Caco-2 (cell line): ENCODE data around the gene NHEJ1. TPM values are rescaled to one million over a fixed set of nuclear protein-coding genes. Genes with fewer than 3 reads are reported as not detected.

ENCODE experiments used
- BruUV-seq: library from RNA; stranded (reverse); fragments of 400-500 nt; replicated peaks from 2 replicates; lab custom pipeline; 2021; lab: Mats Ljungman, UMichigan
- CTCF ChIA-PET: fragments of 300-600 bp; sonication (Branson Sonifier 250); formaldehyde crosslinking; loops from one replicate; lab custom pipeline; 2022; ENCODE audit warnings: antibody characterized with exemption; lab: Charles Lee
- POLR2A ChIA-PET: fragments of 300-600 bp; sonication (Branson Sonifier 250); formaldehyde crosslinking; loops from one replicate; lab custom pipeline; 2022; ENCODE audit warnings: antibody characterized with exemption; lab: Charles Lee
- DNase-seq, 2 experiments: peaks; one replicate each; pipeline versions ENCODE4 v3.0.0 to v3.0.0-alpha.2; 2020 to 2022
- H3K27me3 ChIP-seq: replicated peaks from 2 replicates; pipeline ENCODE4 v1.6.0; 2011; ENCODE audit warnings: low read length; ENCODE audit not compliant: control insufficient read depth, insufficient read depth
- H3K36me3 ChIP-seq: 2 replicates; pipeline ENCODE4 v1.5.1; 2011; ENCODE audit warnings: low read length; ENCODE audit not compliant: control insufficient read depth, insufficient read depth
- H3K4me1 ChIP-seq: fragments of 250-450 bp; sonication (Bioruptor Pico); 2 replicates; pipeline ENCODE4 v1.5.1; 2020; ENCODE audit warnings: mild to moderate bottlenecking
- H3K4me3 ChIP-seq: 2 replicates; pipeline ENCODE4 v1.5.1; 2011; ENCODE audit warnings: low read depth, mild to moderate bottlenecking, control low read depth, low read length
- H3K9me3 ChIP-seq: fragments of 250-450 bp; sonication (Bioruptor Pico); 2 replicates; pipeline ENCODE4 v1.5.1; 2020; ENCODE audit warnings: mild to moderate bottlenecking, moderate library complexity
- H3K27ac Mint-ChIP-seq: one replicate; pipeline ENCODE4 v1.8.0; 2022; ENCODE audit warnings: mixed read lengths; ENCODE audit not compliant: unreplicated experiment
- H3K27me3 Mint-ChIP-seq: one replicate; pipeline ENCODE4 v1.8.0; 2022; ENCODE audit warnings: mixed read lengths; ENCODE audit not compliant: insufficient read depth, unreplicated experiment
- H3K36me3 Mint-ChIP-seq: one replicate; pipeline ENCODE4 v1.8.0; 2022; ENCODE audit warnings: mild to moderate bottlenecking, mixed read lengths; ENCODE audit not compliant: insufficient read depth, unreplicated experiment
- H3K4me1 Mint-ChIP-seq: one replicate; pipeline ENCODE4 v1.8.0; 2022; ENCODE audit warnings: low read depth, mixed read lengths; ENCODE audit not compliant: unreplicated experiment
- H3K4me3 Mint-ChIP-seq: one replicate; pipeline ENCODE4 v1.8.0; 2022; ENCODE audit warnings: mild to moderate bottlenecking, moderate library complexity, mixed read lengths; ENCODE audit not compliant: unreplicated experiment
- H3K9me3 Mint-ChIP-seq: one replicate; pipeline ENCODE4 v1.8.0; 2022; ENCODE audit warnings: mixed read lengths; ENCODE audit not compliant: unreplicated experiment
- CTCF ChIP-seq, 2 experiments: fragments of 200-600 bp in 1 of 2; IDR thresholded peaks; 1 replicate in 1 of 2; 2 replicates in 1 of 2; pipeline versions ENCODE4 v1.5.1 to v1.8.0; 2011 to 2022; ENCODE audit warnings: antibody characterized with exemption in 1 of 2, control low read depth in 1 of 2, inconsistent platforms in 1 of 2, low read depth in 1 of 2, low read length in 1 of 2, mild to moderate bottlenecking in 1 of 2, moderate library complexity in 1 of 2; ENCODE audit not compliant: insufficient read depth in 1 of 2, severe bottlenecking in 1 of 2, unreplicated experiment in 1 of 2
- intact Hi-C: fragments of 100-400 bp; cut with micrococcal nuclease; formaldehyde crosslinking; loops from one replicate; pipeline ENCODE4 v1.10.0; 2022; ENCODE audit not compliant: unreplicated experiment
- total RNA-seq: library from RNA; stranded (reverse); gene quantifications from 2 replicates; pipeline ENCODE4 v1.2.3, GENCODE V29; 2022

Gene NHEJ1
- total RNA-seq, 1 experiment from 2014 or later = 29.6 TPM

DNA sequence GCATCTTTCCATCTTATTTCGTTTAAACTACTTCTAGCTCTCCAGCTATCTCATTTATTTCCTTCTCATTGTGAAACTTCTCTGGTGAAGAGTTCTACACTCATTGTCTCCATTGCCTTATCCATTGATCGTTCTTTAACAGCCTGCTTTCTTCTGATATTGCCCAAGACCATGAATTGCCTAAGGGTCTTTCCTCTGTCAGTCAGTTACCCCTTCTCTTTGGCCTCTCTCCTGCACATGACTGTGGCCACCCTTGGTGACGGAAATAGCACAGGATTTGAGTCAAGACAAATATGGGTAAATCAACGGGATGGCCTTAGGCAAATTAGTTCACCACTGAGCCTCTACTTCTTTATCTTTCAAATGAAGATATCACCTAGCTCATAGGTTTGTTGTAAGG is 26.6 kb downstream of the NHEJ1 start:
- no TSS peak for BruUV-seq
- H3K27me3 Mint-ChIP-seq = no peaks in the 10 kb centered on the region
- no peaks in the 10 kb centered on the region for H3K36me3 Mint-ChIP-seq
- H3K4me1 Mint-ChIP-seq = peaks cover 12% of the 10 kb centered on the region
- ChIA-PET CTCF (no interaction called here), POLR2A (interaction anchor here (0.6 kb wide), 1 partner anchor 53 kb away, joined by 3 read pairs; no protein-coding TSS in a partner anchor)
- intact Hi-C loops = no loop called here
- no peaks in the 10 kb centered on the region for H3K9me3 ChIP-seq
- H3K27me3 ChIP-seq = no peaks in the 10 kb centered on the region
- H3K36me3 ChIP-seq = no peaks in the 10 kb centered on the region
- no peak overlapping the region for H3K27ac Mint-ChIP-seq
- peaks cover 7% of the 10 kb centered on the region for H3K4me1 ChIP-seq
- no peaks in the 10 kb centered on the region for H3K9me3 Mint-ChIP-seq
- DNase-seq = no peak
- H3K4me3 Mint-ChIP-seq = no peak overlapping the region
- no peak for TF ChIP-seq CTCF (IDR thresholded peaks at IDR 0.05; ENCODE audit: insufficient read depth in 1 of 2, low read depth in 1 of 2, low read length in 1 of 2, severe bottlenecking in 1 of 2, unreplicated experiment in 1 of 2)
- H3K4me3 ChIP-seq = no peak overlapping the region

GRCh38 chr2:219131744-219132143 is 28.9 kb downstream of the NHEJ1 start:
- no peak overlapping the region for H3K27ac Mint-ChIP-seq
- H3K4me3 Mint-ChIP-seq = no peak overlapping the region
- H3K27me3 ChIP-seq = no peaks in the 10 kb centered on the region
- H3K9me3 Mint-ChIP-seq = no peaks in the 10 kb centered on the region
- DNase-seq = no peak
- BruUV-seq = no TSS peak
- H3K4me1 Mint-ChIP-seq = peaks cover 27% of the 10 kb centered on the region
- no peaks in the 10 kb centered on the region for H3K36me3 ChIP-seq
- intact Hi-C loops = no loop called here
- POLR2A ChIA-PET = no interaction called here
- peaks cover 29% of the 10 kb centered on the region for H3K4me1 ChIP-seq
- no peak for TF ChIP-seq CTCF (IDR thresholded peaks at IDR 0.05; ENCODE audit: insufficient read depth in 1 of 2, low read depth in 1 of 2, low read length in 1 of 2, severe bottlenecking in 1 of 2, unreplicated experiment in 1 of 2)
- H3K27me3 Mint-ChIP-seq = no peaks in the 10 kb centered on the region
- no peak overlapping the region for H3K4me3 ChIP-seq
- no peaks in the 10 kb centered on the region for H3K9me3 ChIP-seq
- H3K36me3 Mint-ChIP-seq = peaks cover 2% of the 10 kb centered on the region
- CTCF ChIA-PET = no interaction called here

GRCh38 chr2:219131327-219131726 is 29.3 kb downstream of the NHEJ1 start:
- Histone ChIP-seq H3K27me3 (no peaks in the 10 kb centered on the region), H3K36me3 (no peaks in the 10 kb centered on the region), H3K9me3 (no peaks in the 10 kb centered on the region), H3K4me3 (no peak overlapping the region), H3K4me1 (peaks cover 33% of the 10 kb centered on the region)
- Mint-ChIP-seq H3K27ac (no peak overlapping the region), H3K9me3 (no peaks in the 10 kb centered on the region), H3K4me3 (no peak overlapping the region), H3K4me1 (peaks cover 32% of the 10 kb centered on the region), H3K27me3 (no peaks in the 10 kb centered on the region), H3K36me3 (peaks cover 6% of the 10 kb centered on the region)
- no TSS peak for BruUV-seq
- intact Hi-C loops = no loop called here
- CTCF ChIA-PET = interaction anchor here (0.6 to 1.1 kb wide), 2 partner anchors 65 to 102 kb away, joined by 5 read pairs; no protein-coding TSS in a partner anchor
- POLR2A ChIA-PET = no interaction called here
- DNase-seq = no peak
- no peak for TF ChIP-seq CTCF (IDR thresholded peaks at IDR 0.05; ENCODE audit: insufficient read depth in 1 of 2, low read depth in 1 of 2, low read length in 1 of 2, severe bottlenecking in 1 of 2, unreplicated experiment in 1 of 2)
